H1 (cell line): Measurements from ENCODE around the gene MCC. TPM values are rescaled to one million over a fixed set of nuclear protein-coding genes. Genes with fewer than 3 reads are reported as not detected.

ENCODE experiments used
- CTCF ChIA-PET: fragments of 300-600 bp; sonication (Branson Sonifier 250); formaldehyde crosslinking; loops from one replicate; lab custom pipeline; 2021; ENCODE audit not compliant: partially characterized antibody; lab: Charles Lee
- POLR2A ChIA-PET: fragments of 300-600 bp; sonication (Branson Sonifier 250); formaldehyde crosslinking; loops from one replicate; lab custom pipeline; 2021; ENCODE audit warnings: inconsistent platforms; ENCODE audit not compliant: partially characterized antibody; lab: Charles Lee
- DNase-seq, 2 experiments: peaks; one replicate each; pipeline versions ENCODE4 v3.0.0 to v3.0.0-alpha.2; 2010 to 2022; ENCODE audit warnings: low spot score in 2 of 2, low read depth in 1 of 2, mixed read lengths in 1 of 2
- FAIRE-seq: peaks from 2 replicates; lab custom pipeline; 2011; peaks lifted over from hg19 to GRCh38; lab: Jason Lieb, UNC
- H2AFZ ChIP-seq: 2 replicates; pipeline ENCODE4 v1.8.1; 2012; ENCODE audit warnings: low read length, inconsistent platforms
- H2AK5ac ChIP-seq: 2 replicates; pipeline ENCODE4 v1.6.1; 2013; ENCODE audit warnings: low read depth, low read length
- H2BK120ac ChIP-seq: replicated peaks from 2 replicates; pipeline ENCODE3; 2013; ENCODE audit warnings: low read depth, low read length, inconsistent platforms
- H2BK12ac ChIP-seq: 2 replicates; pipeline ENCODE4 v1.6.1; 2013; ENCODE audit warnings: low read depth, low read length
- H2BK15ac ChIP-seq: 2 replicates; pipeline ENCODE4 v1.6.1; 2013; ENCODE audit warnings: low read length
- H2BK20ac ChIP-seq: 2 replicates; pipeline ENCODE4 v1.6.1; 2013; ENCODE audit warnings: low read length
- H2BK5ac ChIP-seq: 2 replicates; pipeline ENCODE4 v1.6.1; 2013; ENCODE audit warnings: low read depth, low read length
- H3K14ac ChIP-seq: 2 replicates; pipeline ENCODE4 v1.6.1; 2013; ENCODE audit warnings: inconsistent platforms; ENCODE audit not compliant: insufficient read length
- H3K18ac ChIP-seq: 2 replicates; pipeline ENCODE4 v1.6.1; 2013; ENCODE audit warnings: low read length; ENCODE audit errors: extremely low read depth
- H3K23ac ChIP-seq: 2 replicates; pipeline ENCODE4 v1.6.1; 2013; ENCODE audit warnings: inconsistent platforms; ENCODE audit not compliant: insufficient read length
- H3K23me2 ChIP-seq: 2 replicates; pipeline ENCODE4 v1.6.1; 2013; ENCODE audit warnings: low read depth, low read length
- H3K27ac ChIP-seq: 2 replicates; pipeline ENCODE4 v1.6.1; 2011; ENCODE audit warnings: low read depth, low read length, inconsistent platforms
- H3K27me3 ChIP-seq, 4 experiments: replicated peaks in 1 of 4; 1 replicate in 1 of 4; 2 replicates in 3 of 4; pipeline versions ENCODE4 v1.6.1 to v1.8.1; 2011 to 2013; ENCODE audit warnings: low read length in 3 of 4, mild to moderate bottlenecking in 3 of 4, inconsistent platforms in 2 of 4, mixed read lengths in 2 of 4, moderate library complexity in 1 of 4; ENCODE audit not compliant: control insufficient read depth in 3 of 4, insufficient read depth in 3 of 4; ENCODE audit errors: extremely low read depth in 1 of 4
- H3K36me3 ChIP-seq, 4 experiments: 2 replicates each; pipeline versions ENCODE4 v1.6.1 to v1.8.1; 2011 to 2013; ENCODE audit warnings: mild to moderate bottlenecking in 4 of 4, low read length in 3 of 4, moderate library complexity in 2 of 4, control low read depth in 1 of 4, inconsistent platforms in 1 of 4; ENCODE audit not compliant: insufficient read depth in 4 of 4, control insufficient read depth in 2 of 4
- H3K4ac ChIP-seq: replicated peaks from 2 replicates; pipeline ENCODE3; 2013; ENCODE audit warnings: low read length, low read depth, mixed read lengths, inconsistent platforms; ENCODE audit not compliant: insufficient read length
- H3K4me1 ChIP-seq, 4 experiments: replicated peaks in 1 of 4; 1 replicate in 1 of 4; 2 replicates in 3 of 4; pipeline versions ENCODE4 v1.6.1 to v1.8.1; 2011 to 2013; ENCODE audit warnings: low read length in 3 of 4, inconsistent platforms in 2 of 4, mixed read lengths in 1 of 4; ENCODE audit not compliant: insufficient read depth in 4 of 4, control insufficient read depth in 3 of 4
- H3K4me2 ChIP-seq, 2 experiments: 2 replicates each; pipeline versions ENCODE4 v1.6.1 to v1.8.1; 2011 to 2013; ENCODE audit warnings: low read depth in 2 of 2, low read length in 2 of 2, control low read depth in 1 of 2, inconsistent platforms in 1 of 2, mild to moderate bottlenecking in 1 of 2; ENCODE audit not compliant: insufficient read depth in 1 of 2
- H3K4me3 ChIP-seq, 4 experiments: fragments of 200-600, 300-600 bp in 1 of 4; sonication (generic), shearing (Covaris generic), sonication (Bioruptor Twin) in 1 of 4; 2 replicates each; pipeline versions ENCODE4 v1.5.1 to v1.8.1; 2011 to 2016; ENCODE audit warnings: low read length in 4 of 4, low read depth in 3 of 4, control low read depth in 2 of 4, inconsistent platforms in 2 of 4, mild to moderate bottlenecking in 2 of 4, mixed read lengths in 1 of 4, moderate library complexity in 1 of 4; ENCODE audit not compliant: insufficient read depth in 2 of 4; ENCODE audit errors: extremely low read depth in 1 of 4
- H3K56ac ChIP-seq: replicated peaks from 2 replicates; pipeline ENCODE3; 2013; ENCODE audit warnings: low read depth, mild to moderate bottlenecking, mixed read lengths, low read length, inconsistent platforms; ENCODE audit not compliant: insufficient read length
- H3K79me1 ChIP-seq: 2 replicates; pipeline ENCODE4 v1.6.1; 2013; ENCODE audit warnings: low read depth, low read length, control low read depth
- H3K79me2 ChIP-seq, 2 experiments: 2 replicates each; pipeline versions ENCODE4 v1.6.1 to v1.8.1; 2012 to 2013; ENCODE audit warnings: low read length in 2 of 2, mild to moderate bottlenecking in 2 of 2, inconsistent platforms in 1 of 2; ENCODE audit not compliant: insufficient read depth in 2 of 2, control insufficient read depth in 1 of 2
- H3K9ac ChIP-seq, 4 experiments: replicated peaks in 1 of 4; 1 replicate in 1 of 4; 2 replicates in 3 of 4; pipeline versions ENCODE4 v1.6.1 to v1.8.1; 2011 to 2013; ENCODE audit warnings: low read depth in 3 of 4, low read length in 3 of 4, control low read depth in 2 of 4, mild to moderate bottlenecking in 2 of 4, moderate library complexity in 2 of 4, inconsistent platforms in 1 of 4; ENCODE audit errors: extremely low read depth in 1 of 4
- H3K9me3 ChIP-seq, 2 experiments: 2 replicates each; pipeline versions ENCODE4 v1.6.1 to v1.8.1; 2012 to 2013; ENCODE audit warnings: mild to moderate bottlenecking in 2 of 2, moderate library complexity in 2 of 2, control low read depth in 1 of 2, inconsistent platforms in 1 of 2, low read depth in 1 of 2, low read length in 1 of 2, mixed read lengths in 1 of 2; ENCODE audit not compliant: insufficient read depth in 2 of 2
- H4K20me1 ChIP-seq, 2 experiments: replicated peaks in 1 of 2; 2 replicates each; pipeline versions ENCODE3 to v1.8.1; 2011 to 2013; ENCODE audit warnings: inconsistent platforms in 2 of 2, low read length in 2 of 2, mild to moderate bottlenecking in 1 of 2; ENCODE audit not compliant: insufficient read depth in 2 of 2, control insufficient read depth in 1 of 2
- H4K5ac ChIP-seq: 2 replicates; pipeline ENCODE4 v1.6.1; 2013; ENCODE audit warnings: low read length, low read depth, mixed read lengths, inconsistent platforms; ENCODE audit not compliant: insufficient read length
- H4K8ac ChIP-seq: 2 replicates; pipeline ENCODE4 v1.8.0; 2013; ENCODE audit warnings: mild to moderate bottlenecking, moderate library complexity, low read length, inconsistent platforms; ENCODE audit not compliant: insufficient read depth; ENCODE audit errors: extremely low read depth
- H4K91ac ChIP-seq: replicated peaks from 2 replicates; pipeline ENCODE3; 2013; ENCODE audit warnings: low read length, mixed read lengths, inconsistent platforms; ENCODE audit not compliant: insufficient read length
- CBX8 ChIP-seq: fragments of 300-800, 300-1000 bp; sonication (generic); IDR thresholded peaks from 2 replicates; pipeline ENCODE4 v1.7.1; 2016; ENCODE audit warnings: low read depth, low read length, borderline replicate concordance
- GABPA ChIP-seq: IDR thresholded peaks from 2 replicates; pipeline ENCODE4 v1.6.1; 2011; ENCODE audit warnings: mild to moderate bottlenecking, low read length, moderate library complexity, borderline replicate concordance; ENCODE audit not compliant: insufficient read depth
- MAFK ChIP-seq: IDR thresholded peaks from 2 replicates; pipeline ENCODE4 v1.6.1; 2012; ENCODE audit warnings: low read depth, mild to moderate bottlenecking, improper control_type of control experiment, low read length
- RBBP5 ChIP-seq: IDR thresholded peaks from 2 replicates; pipeline ENCODE4 v1.7.1; 2012; ENCODE audit warnings: low read depth, mild to moderate bottlenecking, inconsistent platforms, low read length, moderate library complexity, borderline replicate concordance
- SAP30 ChIP-seq: fragments of 300-600 bp; sonication (generic); IDR thresholded peaks from 2 replicates; pipeline ENCODE4 v1.7.1; 2012; ENCODE audit warnings: low read length, moderate library complexity, mild to moderate bottlenecking, inconsistent platforms; ENCODE audit not compliant: insufficient read depth, insufficient replicate concordance
- SIN3A ChIP-seq, 2 experiments: IDR thresholded peaks in 1 of 2; conservative IDR thresholded peaks in 1 of 2; 2 replicates each; pipeline ENCODE4 v1.6.1; 2011 to 2012; ENCODE audit warnings: low read length in 2 of 2, improper control_type of control experiment in 1 of 2, low read depth in 1 of 2, mild to moderate bottlenecking in 1 of 2
- SP1 ChIP-seq: IDR thresholded peaks from 2 replicates; pipeline ENCODE4 v1.6.1; 2011; ENCODE audit warnings: low read depth, low read length
- SP2 ChIP-seq: IDR thresholded peaks from 2 replicates; pipeline ENCODE4 v1.6.1; 2012; ENCODE audit warnings: mild to moderate bottlenecking, low read length, inconsistent platforms
- SP4 ChIP-seq: IDR thresholded peaks from 2 replicates; pipeline ENCODE4 v1.6.1; 2012; ENCODE audit warnings: low read length, inconsistent platforms
- SRF ChIP-seq: IDR thresholded peaks from 2 replicates; pipeline ENCODE4 v1.6.1; 2011; ENCODE audit warnings: mild to moderate bottlenecking, low read depth, low read length, moderate library complexity
- TBP ChIP-seq: IDR thresholded peaks from 2 replicates; pipeline ENCODE4 v1.6.1; 2011; ENCODE audit warnings: low read depth, low read length, improper control_type of control experiment
- ZNF274 ChIP-seq: IDR thresholded peaks from 2 replicates; pipeline ENCODE4 v1.7.0; 2012; ENCODE audit warnings: low read length, borderline replicate concordance; ENCODE audit errors: extremely low read depth
- WGBS, 2 experiments: shearing (Covaris generic) in 1 of 2; methylation state at CpG; one replicate each; pipeline versions ENCODE4 v1.1.6 to v1.1.7; 2013 to 2015; ENCODE audit warnings: low lambda C conversion rate in 2 of 2, mixed read lengths in 2 of 2, inconsistent platforms in 1 of 2, low coverage in 1 of 2, missing lambda C conversion rate in 1 of 2; ENCODE audit not compliant: insufficient replicate concordance in 2 of 2, insufficient coverage in 1 of 2, insufficient read length in 1 of 2; ENCODE audit errors: extremely low coverage in 1 of 2, missing lambda C conversion rate in 1 of 2; 5-methylcytosine and 5-hydroxymethylcytosine counted together
- polyA plus RNA-seq, 7 experiments: library from polyadenylated mRNA; depleted of rRNA in 3 of 7; stranded (reverse) in 5 of 7; unstranded in 2 of 7; fragments of >200 nt in 5 of 7; fragments of 200-250 nt in 2 of 7; gene quantifications; 1 replicate in 5 of 7; 2 replicates in 1 of 7; 4 replicates in 1 of 7; pipeline versions ENCODE4 v1.2.1 to v1.2.3, GENCODE V29; 2011 to 2013; ENCODE audit warnings: missing spikeins in 2 of 7, mixed read lengths in 2 of 7
- total RNA-seq: library from RNA; stranded (reverse); fragmentation: NEBNext Ultra II Directional; extraction: Animal tissue kit (Norgen Biotek cat#: 25700); gene quantifications from 2 replicates; pipeline ENCODE4 v1.2.1, GENCODE V29; 2021

The MCC gene
- total and polyA plus RNA-seq, 2 of the 8 experiments (the other 6 are each of a cell fraction or from before 2014, with no cell fraction given), result 2.6 to 18.3 TPM

- CTCF ChIA-PET, result interaction anchor here (1.0 to 1.2 kb wide), 2 partner anchors 7 to 62 kb away, joined by 4 to 6 read pairs; no protein-coding TSS in a partner anchor
- WGBS, 2 experiments, result 66% methylated on average over 5 of the region's 5 CpGs; no CpG with 5 or more reads in 1 of the 2 experiments
- no peak for FAIRE-seq
- no peak for TF ChIP-seq RBBP5
- no peak for TF ChIP-seq SRF
- TF ChIP-seq CBX8, result no peak
- TF ChIP-seq SP1, result no peak
- TF ChIP-seq SP4, result no peak
- no peak for TF ChIP-seq ZNF274
- no peak for TF ChIP-seq TBP
- TF ChIP-seq SIN3A (conservative IDR thresholded peaks at IDR 0.05 in 1 of 2, IDR thresholded peaks at IDR 0.05 in 1 of 2; ENCODE audit: low read depth in 1 of 2, low read length in 2 of 2), result no peak
- TF ChIP-seq GABPA, result no peak
- TF ChIP-seq SAP30, result no peak
- TF ChIP-seq SP2, result no peak
- no peak for TF ChIP-seq MAFK
These were observed 426.1 kb downstream of the MCC start for GRCh38 chr5:113061846-113062780.

More at GRCh38 chr5:113061846-113062780, 426.1 kb downstream of the MCC start:
- Histone ChIP-seq H2BK20ac (no peak overlapping the region), H2BK12ac (no peak overlapping the region), H2AFZ (no peak overlapping the region), H3K14ac (no peak overlapping the region), H3K23ac (no peak overlapping the region), H2BK120ac (no peak overlapping the region), H3K4me3 (no peak overlapping the region), H4K8ac (no peak overlapping the region), H3K4me1 (no peaks in the 10 kb centered on the region), H3K23me2 (no peaks in the 10 kb centered on the region), H3K4ac (no peak overlapping the region), H3K27me3 (no peaks in the 10 kb centered on the region), H3K27ac (no peak overlapping the region), H3K4me2 (no peak overlapping the region), H4K91ac (no peak overlapping the region), H4K20me1 (no peaks in the 10 kb centered on the region), H4K5ac (no peak overlapping the region), H3K36me3 (peaks cover 0 to 8% (median 3%) of the 10 kb centered on the region in 4 experiments; a peak in 2 of 8 replicates), H3K79me1 (no peaks in the 10 kb centered on the region), H2BK5ac (no peak overlapping the region), H2BK15ac (no peak overlapping the region), H3K56ac (no peak overlapping the region), H3K9ac (no peak overlapping the region), H3K18ac (no peak overlapping the region), H3K79me2 (no peaks in the 10 kb centered on the region), H2AK5ac (no peak overlapping the region), H3K9me3 (no peaks in the 10 kb centered on the region)
- POLR2A ChIA-PET, result interaction anchor here (0.6 kb wide), 1 partner anchor 31 kb away, joined by 3 read pairs; no protein-coding TSS in a partner anchor
- no peak for DNase-seq
